ENCODE results near the gene NCKAP5.

Gene NCKAP5

GRCh38 chr2:132773331-132773730 is 794.9 kb downstream of the NCKAP5 start:
- no peak for DNase-seq

GRCh38 chr2:132772340-132772739 is 795.9 kb downstream of the NCKAP5 start:
- no peak for DNase-seq

GRCh38 chr2:132766573-132766972 is 801.7 kb downstream of the NCKAP5 start:
- DNase-seq = no peak

- DNase-seq = no peak
Measured at GRCh38 chr2:132761437-132761836, 806.8 kb downstream of the NCKAP5 start.

- DNase-seq = no peak
Measured at GRCh38 chr2:132760971-132761370, 807.3 kb downstream of the NCKAP5 start.

GRCh38 chr2:132760405-132760804 is 807.9 kb downstream of the NCKAP5 start:
- DNase-seq = no peak

GRCh38 chr2:132758995-132759394 is 809.3 kb downstream of the NCKAP5 start:
- no peak for DNase-seq

- DNase-seq = no peak
Measured at GRCh38 chr2:132757676-132758075, 810.6 kb downstream of the NCKAP5 start.

GRCh38 chr2:132757002-132757589 is 811.2 kb downstream of the NCKAP5 start:
- DNase-seq = no peak

- DNase-seq = no peak
Measured at GRCh38 chr2:132754867-132755472, 813.3 kb downstream of the NCKAP5 start.

GRCh38 chr2:132754392-132754791 is 813.9 kb downstream of the NCKAP5 start:
- DNase-seq = no peak

GRCh38 chr2:132752421-132753206 is 815.6 kb downstream of the NCKAP5 start:
- no peak for DNase-seq

GRCh38 chr2:132751836-132752235 is 816.4 kb downstream of the NCKAP5 start:
- no peak for DNase-seq

GRCh38 chr2:132750606-132751005 is 817.7 kb downstream of the NCKAP5 start:
- DNase-seq = no peak

GRCh38 chr2:132747046-132747445 is 821.2 kb downstream of the NCKAP5 start:
- no peak for DNase-seq

- DNase-seq = no peak
Measured at GRCh38 chr2:132741754-132742153, 826.5 kb downstream of the NCKAP5 start.

GRCh38 chr2:132740081-132740720 is 828.1 kb downstream of the NCKAP5 start:
- no peak for DNase-seq

- DNase-seq = no peak
Measured at GRCh38 chr2:132738223-132738622, 830.0 kb downstream of the NCKAP5 start.

GRCh38 chr2:132736059-132736458 is 832.2 kb downstream of the NCKAP5 start:
- DNase-seq = no peak

GRCh38 chr2:132734961-132735360 is 833.3 kb downstream of the NCKAP5 start:
- no peak for DNase-seq

- DNase-seq = no peak
Measured at GRCh38 chr2:132733094-132733493, 835.2 kb downstream of the NCKAP5 start.

- DNase-seq = no peak
Measured at GRCh38 chr2:132732694-132733093, 835.6 kb downstream of the NCKAP5 start.

GRCh38 chr2:132731441-132731840 is 836.8 kb downstream of the NCKAP5 start:
- no peak for DNase-seq

- DNase-seq = no peak
Measured at GRCh38 chr2:132730611-132731010, 837.7 kb downstream of the NCKAP5 start.

All from NCI-H69 (cell line).